ENCODE results near the gene TTLL6.

- no peak for TF ChIP-seq EZH2 (IDR thresholded peaks at IDR 0.05; ENCODE audit: insufficient read depth, poor library complexity, severe bottlenecking)
- TF ChIP-seq EZH2phosphoT487 (IDR thresholded peaks at IDR 0.05; ENCODE audit: insufficient read depth, low read depth), result no peak
Measured at GRCh38 chr17:48854774-48855476, 37.9 kb upstream of the TTLL6 start.
